GM18502 (cell line): ENCODE data around the gene AP2B1.

Experiments
- ATAC-seq: cut with Tn5 transposase; IDR thresholded peaks from one replicate; pipeline ENCODE4 v1.9.1; 2021; ENCODE audit warnings: mild to moderate bottlenecking; ENCODE audit not compliant: unreplicated experiment, poor library complexity

AP2B1 gene

DNA sequence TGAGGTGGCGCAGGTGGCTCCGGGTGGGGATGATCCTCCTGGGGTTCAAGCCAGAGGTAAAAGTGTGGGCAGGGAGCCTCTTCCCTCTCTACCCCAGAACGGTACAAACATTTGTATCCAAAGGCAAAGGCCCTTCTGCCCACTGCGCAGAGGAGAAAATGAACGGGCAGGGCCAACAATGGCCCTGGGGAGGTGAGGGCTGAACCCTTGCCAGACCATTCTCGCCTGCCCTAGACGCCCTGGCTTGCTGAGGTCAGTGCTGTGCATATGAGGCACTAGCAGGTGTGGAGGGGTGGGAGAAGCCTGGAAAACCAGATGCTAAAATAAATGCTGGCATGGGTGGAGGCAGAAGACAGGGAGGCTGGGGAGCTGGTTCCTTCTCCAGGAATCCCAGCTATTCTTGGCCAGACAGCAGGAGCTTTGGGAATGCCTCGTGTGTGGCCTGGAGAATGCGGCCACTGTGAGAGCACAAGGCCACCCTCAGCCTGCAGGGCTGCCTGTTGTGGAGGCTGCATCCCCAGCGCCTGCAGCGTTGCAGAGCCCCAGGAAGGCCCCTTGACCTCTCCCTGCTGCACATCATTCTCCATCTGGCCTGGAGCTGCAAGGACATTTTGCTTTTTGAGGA, 178.1 kb downstream of the AP2B1 start:
- no peak for ATAC-seq

DNA sequence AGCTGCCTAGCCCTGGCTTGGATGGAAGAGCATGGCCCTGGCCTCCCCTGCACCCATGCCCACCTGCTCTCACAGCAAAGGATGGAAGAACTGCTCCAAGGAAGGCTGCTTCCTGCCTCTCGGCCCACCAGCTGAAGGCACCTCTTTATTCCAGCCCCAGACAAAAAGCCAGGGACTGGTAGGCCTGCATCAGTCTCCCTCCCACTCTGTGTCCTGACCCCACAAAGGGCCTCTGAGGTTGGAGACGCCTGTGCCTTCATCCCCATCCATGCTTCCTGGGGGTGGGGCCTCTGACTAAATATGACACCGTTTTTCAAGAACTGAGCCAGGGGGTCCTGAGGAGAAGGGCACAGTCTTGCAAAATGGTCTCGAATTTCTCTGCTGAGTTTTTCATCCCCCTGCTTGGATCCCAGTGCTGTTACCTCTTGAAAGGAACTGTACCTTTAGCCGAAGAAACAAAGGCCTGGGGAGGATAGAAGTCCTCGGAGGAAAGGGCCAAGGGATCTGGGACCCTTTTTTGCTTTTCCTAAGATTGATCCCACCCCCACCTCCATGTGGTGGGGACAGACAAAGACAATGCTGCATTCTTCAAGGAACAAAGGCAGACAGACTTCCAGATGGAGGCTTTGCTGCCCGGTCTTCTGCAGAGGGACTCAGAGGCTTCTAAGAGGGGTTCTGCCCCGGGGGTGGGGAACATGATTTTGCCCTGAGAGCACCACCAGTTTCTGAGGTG, 178.8 kb downstream of the AP2B1 start:
- ATAC-seq = no peak

DNA sequence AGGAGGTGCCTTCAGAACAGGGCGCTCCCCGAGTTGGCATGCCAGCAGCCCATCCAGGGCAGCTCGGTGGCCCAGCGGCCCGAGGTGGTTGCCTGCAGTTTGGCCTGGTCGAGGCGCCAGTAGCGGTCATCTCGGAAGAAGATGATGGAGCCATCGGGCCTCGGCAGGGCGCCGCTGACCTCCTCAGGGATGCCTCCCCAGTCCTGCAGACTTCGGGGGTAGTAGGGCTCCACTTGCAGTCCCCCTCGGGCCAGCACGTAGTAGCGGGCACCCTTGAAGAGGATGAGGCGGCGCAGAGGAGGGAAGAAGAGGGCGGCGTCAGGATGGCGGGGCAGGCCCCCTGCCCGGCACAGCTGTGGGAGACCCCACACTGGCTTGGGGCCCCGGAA, 179.4 kb downstream of the AP2B1 start:
- ATAC-seq = no peak

DNA sequence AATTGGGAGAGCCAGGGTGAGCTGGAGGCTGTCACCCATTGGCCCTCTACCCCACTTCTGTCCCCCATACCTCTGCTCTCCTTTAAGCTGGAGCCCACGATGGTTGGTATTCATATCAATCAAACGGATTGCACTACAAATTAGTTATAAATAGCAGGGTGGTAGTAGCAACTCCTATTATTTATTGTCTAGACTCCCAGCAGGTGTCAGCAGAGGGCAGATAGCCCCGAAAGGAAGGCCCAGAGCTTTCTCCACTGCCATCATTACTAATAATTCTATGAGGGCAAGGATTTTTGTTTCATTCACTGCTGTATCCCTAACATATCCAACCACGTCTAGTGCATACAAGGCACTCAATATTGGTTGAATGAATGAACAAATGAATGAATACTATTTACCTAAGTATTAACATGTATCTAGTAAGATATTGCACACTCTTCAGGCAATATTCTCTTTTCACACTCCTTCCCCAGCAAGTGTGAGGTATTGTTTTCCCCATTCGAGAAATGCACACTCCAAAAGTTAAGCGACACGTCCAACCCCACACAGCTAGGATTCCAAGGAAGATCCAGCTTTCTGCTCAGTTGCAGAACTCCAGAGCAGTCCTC, 179.9 kb downstream of the AP2B1 start:
- no peak for ATAC-seq

DNA sequence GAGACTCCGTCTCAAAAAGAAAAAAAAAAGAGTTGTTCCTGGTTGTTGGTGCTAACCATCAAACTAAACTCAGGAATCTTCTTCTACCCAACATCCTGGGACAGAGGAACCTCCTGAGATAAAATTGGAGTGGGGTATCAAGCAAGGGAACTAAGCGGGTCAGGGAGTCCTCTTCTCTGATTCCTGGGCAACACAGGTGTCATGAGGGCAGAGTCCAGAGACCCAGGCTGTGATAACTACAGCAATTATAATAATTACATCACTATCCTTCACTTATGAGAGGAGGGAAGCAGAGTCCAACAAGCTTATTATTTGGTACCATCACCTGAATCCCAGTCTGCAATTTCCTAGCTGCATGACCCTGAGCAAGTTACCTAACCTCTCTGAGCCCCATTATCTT, 181.7 kb downstream of the AP2B1 start:
- ATAC-seq = no peak

DNA sequence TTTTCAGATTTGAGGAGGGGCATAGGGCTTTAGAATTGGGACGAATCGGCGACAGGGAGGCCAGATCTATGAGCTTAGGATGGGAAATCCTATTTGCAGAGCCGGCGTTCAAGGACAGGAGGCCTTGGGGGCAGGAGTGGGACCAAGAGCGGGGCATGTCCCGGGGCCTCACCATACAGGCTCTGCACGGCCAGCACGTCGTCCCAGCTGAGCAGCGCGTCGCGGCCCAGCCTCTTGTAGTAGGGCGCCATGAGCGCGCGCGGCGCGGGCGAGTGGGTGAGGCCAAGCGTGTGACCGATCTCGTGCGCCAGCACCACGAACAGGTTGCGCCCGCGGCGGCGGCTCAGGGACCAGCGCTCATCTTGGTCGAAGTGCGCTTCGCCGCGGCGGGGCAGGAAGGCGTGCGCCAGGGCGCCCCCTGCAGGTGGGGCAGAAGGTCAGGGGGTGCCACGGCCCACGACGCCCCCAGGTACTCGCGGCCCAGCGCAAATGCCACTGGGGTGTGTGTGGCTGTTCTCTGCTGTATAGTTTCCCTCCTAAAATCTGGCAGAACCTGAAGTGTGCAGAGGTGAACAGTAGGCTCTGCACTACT, 182.9 kb downstream of the AP2B1 start:
- no peak for ATAC-seq

DNA sequence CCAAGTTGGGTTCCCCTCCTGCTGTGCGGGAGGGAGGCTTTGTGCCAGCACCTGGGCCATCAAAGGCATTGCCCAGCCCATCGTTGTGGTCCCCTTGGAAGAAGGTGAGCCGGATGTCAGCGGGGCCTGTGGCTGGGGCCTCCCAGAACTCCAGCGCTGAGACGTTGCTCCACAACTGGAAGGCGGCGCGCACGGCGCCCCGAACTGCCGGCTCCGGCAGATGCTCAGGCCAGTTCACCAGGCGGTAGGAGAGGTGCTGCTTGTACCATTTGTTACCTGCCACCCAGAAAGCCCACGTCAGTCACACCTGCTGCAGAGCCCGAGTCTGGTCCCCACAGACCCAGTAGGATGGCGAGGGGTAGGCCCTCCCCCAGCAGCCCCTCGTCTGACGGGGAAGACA, 186.0 kb downstream of the AP2B1 start:
- ATAC-seq = no peak

DNA sequence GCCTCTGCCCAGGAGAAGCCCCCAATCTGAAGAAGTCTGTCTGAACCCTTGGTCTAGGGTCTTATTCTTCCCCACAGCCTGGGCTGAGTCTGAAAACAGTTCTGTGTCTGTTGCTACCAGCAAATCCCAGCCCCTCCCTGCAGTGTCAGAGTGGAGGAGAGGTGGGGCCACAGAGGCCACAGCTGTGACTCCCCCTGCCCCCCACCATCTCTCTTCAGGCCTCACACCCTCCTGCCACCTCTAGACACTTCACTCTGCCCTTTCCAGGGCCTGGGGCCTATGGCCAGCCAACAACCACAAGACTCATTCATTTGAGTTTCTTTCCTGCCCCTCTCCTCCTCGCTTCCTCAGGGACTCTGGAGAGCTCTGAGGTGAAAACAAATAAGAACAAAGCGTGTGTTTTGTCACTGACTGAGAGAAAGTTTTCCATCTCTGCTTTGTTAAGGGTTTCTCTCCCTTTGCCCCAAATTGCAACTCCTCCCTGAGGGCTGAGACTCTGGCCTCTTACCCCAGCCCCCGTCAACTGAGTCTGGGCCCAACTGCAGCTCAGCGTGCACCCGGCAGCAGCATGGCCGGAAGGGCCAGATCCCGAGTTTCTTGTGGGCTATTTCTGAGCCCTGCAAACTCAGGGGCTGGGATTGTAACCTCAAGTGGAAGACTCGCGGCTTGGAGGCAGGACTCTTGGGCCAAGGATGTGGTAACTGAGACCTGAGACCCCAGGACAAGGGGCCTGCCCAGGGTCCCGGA, 186.7 kb downstream of the AP2B1 start:
- ATAC-seq = no peak

DNA sequence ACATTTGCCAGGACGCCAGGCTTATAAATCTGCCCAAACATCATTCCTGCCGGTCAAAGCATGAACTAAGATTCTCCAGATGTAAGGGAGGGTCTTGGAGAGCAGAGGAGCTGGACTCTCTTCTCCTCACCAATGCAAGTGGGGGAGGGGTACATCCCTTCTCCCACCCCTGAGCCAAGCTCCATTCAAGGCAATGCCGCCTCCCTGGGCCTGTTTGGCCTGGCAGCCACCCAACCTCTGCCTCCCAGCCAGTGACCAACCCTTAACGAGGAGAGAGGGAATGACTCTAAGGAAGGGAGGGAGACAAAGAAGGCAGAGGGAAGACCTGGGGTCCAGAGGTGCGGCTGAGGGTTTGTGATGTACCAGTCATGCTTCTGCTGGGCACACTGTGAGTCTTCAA, 187.4 kb downstream of the AP2B1 start:
- ATAC-seq = no peak

DNA sequence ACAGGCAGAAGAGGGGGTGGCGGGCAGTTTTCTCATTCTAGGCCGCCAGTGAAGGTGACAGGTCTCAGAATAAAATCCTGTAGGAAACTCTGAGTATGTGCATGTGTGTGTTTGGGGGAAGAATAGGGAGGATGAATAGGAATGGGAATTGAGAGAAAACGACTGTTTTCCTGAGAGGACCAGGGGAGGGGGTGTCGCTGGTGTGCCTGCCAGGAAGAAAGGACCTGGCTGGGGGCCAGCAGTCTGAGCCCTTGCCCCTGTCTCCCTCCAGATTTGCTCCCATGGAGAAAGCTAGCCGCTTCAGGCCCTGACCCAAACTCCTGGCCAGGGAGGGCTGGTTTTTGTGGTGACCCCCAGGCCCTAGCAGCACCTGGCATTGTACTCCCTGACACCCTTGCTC, 187.9 kb downstream of the AP2B1 start:
- no peak for ATAC-seq

DNA sequence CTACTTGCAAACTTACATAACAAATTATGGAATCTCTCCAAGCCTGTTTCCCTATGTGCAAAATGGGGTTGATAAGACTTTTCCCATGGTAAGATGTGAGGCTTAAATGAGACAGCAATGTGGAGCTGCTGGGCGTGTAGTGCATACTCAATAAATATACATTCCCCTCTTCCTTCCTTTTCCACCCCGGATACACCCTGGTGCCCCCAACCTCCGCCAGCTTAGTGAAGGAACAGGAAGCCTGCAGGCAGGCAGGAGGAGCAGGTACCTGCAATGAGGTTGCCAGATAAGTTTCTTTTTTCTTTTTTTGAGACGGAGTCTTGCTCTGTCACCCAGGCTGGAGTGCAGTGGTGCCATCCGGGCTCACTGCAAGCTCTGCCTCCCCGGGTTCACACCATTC, 188.5 kb downstream of the AP2B1 start:
- ATAC-seq = no peak
